Fibroblast of skin of right quadriceps (primary cell): Measurements from ENCODE around the gene CLK2.
"Not testable (repeated sequence)": the region's sequence is repeated elsewhere in the genome, so short reads cannot be mapped to it uniquely, and the experiment has no call there.

Experiments used
- DNase-seq: peaks from one replicate; pipeline ENCODE4 v3.0.0-alpha.2; 2013

Gene CLK2

DNA sequence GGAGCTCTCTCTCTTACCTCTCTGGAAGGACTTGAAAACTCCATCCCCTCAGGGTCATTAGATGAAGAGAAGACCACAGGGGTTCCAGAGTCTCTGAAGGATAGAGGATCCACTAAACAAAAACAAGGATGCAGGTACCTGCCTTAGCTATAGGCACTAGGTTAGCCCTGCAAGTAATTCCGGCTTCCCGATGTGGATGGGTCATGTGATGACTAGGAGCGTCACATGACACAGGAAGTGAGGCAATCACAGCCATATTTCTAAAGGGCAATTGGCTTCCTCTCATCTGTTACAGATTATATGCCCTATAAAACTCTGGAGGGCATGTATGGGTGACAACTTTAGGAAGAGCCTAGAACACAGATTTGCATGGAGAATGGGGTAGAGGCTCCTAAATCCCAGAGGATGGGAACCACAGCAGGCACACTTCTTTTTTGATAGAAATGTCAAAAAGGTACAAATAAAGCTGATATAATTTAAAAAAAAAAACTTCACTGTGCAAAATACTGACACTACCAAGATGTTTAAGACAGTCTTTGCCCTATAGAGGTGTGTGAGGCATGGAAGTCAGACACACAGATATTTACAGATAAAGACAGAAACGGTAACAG is 32.1 kb downstream of the CLK2 start:
- peak; percentile 87 for DNase-seq

DNA sequence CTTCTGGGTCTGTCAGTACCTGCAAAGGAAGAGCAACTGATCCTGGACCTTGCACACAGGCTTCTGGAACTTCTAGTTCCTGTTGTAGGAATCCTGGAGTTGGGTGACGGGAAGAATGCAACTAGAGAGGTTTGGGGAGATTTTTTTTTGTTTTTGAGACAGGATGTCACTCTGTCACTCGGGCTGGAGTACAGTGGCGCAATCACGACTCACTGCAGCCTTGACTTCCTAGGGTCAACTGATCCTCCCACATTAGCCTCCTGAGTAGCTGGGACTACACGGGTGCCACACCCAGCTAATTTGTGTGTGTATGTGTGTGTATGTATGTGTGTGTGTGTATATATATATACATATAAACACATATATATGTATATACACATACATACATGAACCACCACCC is 36.9 kb downstream of the CLK2 start:
- DNase-seq: no peak

DNA sequence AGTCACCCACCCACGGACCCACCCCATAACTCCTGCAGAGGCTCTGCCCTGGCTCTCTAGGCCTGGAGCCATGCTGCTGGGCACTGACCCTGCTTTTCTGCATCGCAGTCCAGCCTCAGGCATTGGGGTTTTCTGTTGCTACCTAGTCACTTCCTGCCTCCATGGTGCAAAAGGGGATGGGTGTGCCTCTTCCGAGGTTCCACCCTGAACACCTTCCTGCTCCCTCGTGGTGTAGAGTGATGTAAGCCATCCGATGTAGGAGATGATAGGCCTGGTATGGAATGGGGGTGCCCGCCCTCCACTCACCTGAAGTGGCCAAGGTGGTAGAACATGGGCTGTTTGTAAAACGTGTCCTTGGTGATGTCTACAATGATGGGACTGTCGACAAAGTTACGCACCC is 37.9 kb downstream of the CLK2 start:
- not testable (repeated sequence) for DNase-seq

- not testable (repeated sequence) for DNase-seq
These were observed 39.8 kb downstream of the CLK2 start for GRCh38 chr1:155233502-155233901.

DNA sequence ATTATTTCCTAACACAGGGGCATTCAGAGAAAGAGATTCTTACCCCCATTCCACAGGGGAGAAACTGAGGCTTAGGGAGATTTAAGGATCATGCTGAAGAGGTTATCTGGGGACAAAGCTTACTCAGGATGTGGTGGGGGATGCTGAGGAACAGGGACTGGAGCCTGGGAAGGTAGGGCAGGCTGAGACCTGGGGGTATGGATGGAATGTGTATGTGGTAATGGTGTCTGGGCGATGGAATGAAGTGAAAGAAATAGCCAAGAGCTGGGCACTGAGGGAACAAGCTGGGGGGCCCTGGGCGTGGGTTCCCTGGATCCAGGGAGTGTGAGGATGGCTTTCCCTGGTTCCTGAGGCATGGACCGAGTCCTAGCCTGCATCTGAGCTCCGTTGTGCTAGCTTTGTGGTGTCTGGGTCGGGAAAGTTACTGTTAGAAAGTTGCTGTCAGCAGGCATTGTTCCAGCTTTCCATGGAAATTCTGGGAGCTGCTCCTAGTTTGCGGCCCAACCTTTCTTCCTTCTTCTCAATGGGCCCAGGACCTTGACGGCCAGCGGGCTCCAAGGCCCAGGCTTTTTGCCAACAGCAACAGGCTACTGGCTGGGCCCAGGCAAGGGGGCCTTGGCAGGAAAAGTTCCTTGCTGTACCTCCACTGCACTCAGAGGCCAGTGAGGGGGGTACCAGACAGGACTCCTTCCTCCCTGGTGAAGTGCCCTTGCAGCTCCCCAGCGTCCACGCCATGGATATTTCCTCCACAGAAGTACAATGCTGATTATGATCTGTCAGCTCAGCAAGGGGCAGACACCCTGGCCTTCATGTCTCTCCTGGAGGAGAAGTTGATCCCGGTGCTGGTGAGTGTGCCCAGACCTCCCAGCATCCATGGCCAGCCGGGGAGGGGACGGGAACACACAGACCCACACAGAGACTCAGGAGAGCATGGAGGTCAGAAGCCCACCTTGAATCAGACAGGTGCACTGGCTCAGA is 41.0 kb downstream of the CLK2 start:
- DNase-seq: peak; percentile 61

GRCh38 chr1:155231302-155231701 is 42.0 kb downstream of the CLK2 start:
- DNase-seq: not testable (repeated sequence)

DNA sequence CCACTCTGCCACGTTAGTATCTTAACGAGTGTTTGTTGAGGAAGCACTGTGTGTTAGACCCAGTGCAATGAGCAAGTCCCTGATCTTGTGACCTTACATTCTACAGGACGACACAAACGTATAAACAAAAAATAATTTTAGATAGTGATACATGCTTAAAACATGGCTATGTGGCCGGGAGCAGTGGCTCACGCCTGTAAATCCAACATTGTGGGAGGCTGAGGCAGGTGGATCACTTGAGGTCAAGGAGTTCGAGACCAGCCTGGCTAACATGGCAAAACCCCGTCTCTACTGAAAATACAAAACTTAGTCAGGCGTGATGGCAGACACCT is 45.2 kb downstream of the CLK2 start:
- no peak for DNase-seq

GRCh38 chr1:155227261-155228095 is 45.8 kb downstream of the CLK2 start:
- DNase-seq: peak; percentile 100

GRCh38 chr1:155226910-155227260 is 46.4 kb downstream of the CLK2 start:
- DNase-seq: no peak

- DNase-seq: peak; percentile 84
These were observed 47.0 kb downstream of the CLK2 start for GRCh38 chr1:155226188-155226909.

DNA sequence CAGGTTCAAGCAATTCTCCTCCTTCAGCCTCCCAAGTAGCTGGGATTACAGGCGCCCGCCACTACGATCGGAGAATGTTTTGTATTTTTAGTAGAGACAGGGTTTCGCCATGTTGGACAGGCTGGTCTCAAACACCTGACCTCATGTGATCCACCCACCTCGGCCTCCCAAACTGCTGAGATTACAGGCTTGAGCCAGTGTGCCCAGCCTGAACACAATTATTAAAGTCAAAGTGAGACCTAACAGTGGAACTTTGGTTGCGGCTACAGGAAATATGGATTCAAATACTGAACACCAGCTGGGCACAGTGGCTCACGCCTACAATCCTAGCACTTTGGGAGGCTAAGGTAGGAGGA is 47.9 kb downstream of the CLK2 start:
- not testable (repeated sequence) for DNase-seq

GRCh38 chr1:155223047-155223446 is 50.3 kb downstream of the CLK2 start:
- DNase-seq: no peak

DNA sequence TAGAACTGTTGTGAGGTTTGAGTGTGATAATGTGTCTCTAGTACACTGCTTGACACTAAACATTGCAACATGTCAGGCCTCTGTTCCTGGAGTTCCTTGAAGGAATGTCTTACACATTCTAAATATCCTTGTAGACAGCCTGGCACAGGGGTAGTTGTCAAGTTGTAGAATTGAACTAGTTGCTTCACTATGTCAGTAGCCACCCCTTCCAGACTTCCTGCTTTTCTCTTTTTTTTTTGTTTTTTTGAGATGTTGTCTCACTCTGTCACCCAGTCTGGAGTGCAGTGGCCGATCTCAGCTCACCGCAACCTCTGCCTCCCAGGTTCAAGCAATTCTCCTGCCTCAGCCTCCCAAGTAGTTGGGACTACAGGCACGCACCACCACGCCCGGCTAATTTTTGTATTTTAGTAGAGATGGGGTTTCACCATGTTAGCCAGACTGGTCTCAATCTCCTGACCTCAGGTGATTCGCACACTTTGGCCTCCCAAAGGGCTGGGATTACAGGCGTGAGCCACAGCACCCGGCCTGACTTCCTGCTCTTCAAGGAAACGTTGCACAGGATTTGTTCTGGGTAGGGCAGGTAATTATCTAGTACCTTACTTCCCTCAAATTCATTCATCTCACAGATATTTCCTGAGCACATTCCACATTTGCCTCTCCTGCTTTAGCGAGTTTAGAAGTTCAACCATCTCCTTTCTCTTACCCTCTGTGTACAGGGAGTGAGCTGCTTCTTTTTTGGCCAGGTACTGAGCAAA is 52.9 kb downstream of the CLK2 start:
- not testable (repeated sequence) for DNase-seq

DNA sequence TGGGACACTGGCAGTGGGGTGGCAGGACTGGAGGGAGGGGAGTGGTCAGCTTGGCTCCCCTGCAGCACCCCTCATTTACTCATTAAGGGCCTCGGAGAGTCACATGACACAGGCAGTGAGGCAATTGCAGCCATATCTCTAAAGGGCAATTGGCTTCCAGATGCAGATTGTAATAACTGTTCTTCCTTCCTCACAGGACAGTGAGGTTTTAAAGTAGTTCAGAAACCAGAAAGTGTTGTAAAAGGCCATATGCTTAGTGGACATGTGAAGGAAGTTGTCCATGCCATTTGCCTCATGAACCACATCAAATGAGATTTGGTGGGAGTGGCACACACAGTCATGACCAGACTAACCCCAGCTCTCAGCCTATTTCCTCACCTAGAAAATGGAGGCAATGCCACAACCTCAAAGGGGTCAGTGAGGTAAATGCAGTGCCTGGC is 53.7 kb downstream of the CLK2 start:
- no peak for DNase-seq

- peak; percentile 64 for DNase-seq
These were observed 54.3 kb downstream of the CLK2 start for GRCh38 chr1:155218854-155219591.

GRCh38 chr1:155214702-155215101 is 58.6 kb downstream of the CLK2 start:
- DNase-seq: not testable (repeated sequence)
